HepG2 (cell line): Measurements from ENCODE around the gene WDR18. TPM values are rescaled to one million over a fixed set of nuclear protein-coding genes. Genes with fewer than 3 reads are reported as not detected.

Source experiments
- ATAC-seq: fragments of 200-7000 bp; cut with Tn5 transposase; 3 replicates; pipeline ENCODE4 v1.9.1; 2020; ENCODE audit warnings: mild to moderate bottlenecking, moderate library complexity
- BruUV-seq: library from RNA; stranded (reverse); fragments of 400-500 nt; replicated peaks from 2 replicates; lab custom pipeline; 2021; lab: Mats Ljungman, UMichigan
- CTCF ChIA-PET: fragments of 300-600 bp; formaldehyde crosslinking; extraction: SDS; loops from one replicate; lab custom pipeline; 2021; ENCODE audit warnings: low total read pairs, inconsistent platforms, low intra/inter-chr PET ratio; lab: Yijun Ruan, JAX
- POLR2A ChIA-PET: fragments of 350-600 bp; sonication (Branson Sonifier 250); formaldehyde crosslinking; loops from one replicate; lab custom pipeline; 2020; ENCODE audit warnings: antibody characterized with exemption, inconsistent platforms; lab: Yijun Ruan, JAX
- DNase-seq: peaks from one replicate; pipeline ENCODE4 v3.0.0-alpha.2; 2015; ENCODE audit warnings: low spot score
- FAIRE-seq: peaks from 3 replicates; lab custom pipeline; 2011; peaks lifted over from hg19 to GRCh38; lab: Jason Lieb, UNC
- H2AFZ ChIP-seq: one replicate; pipeline ENCODE4 v1.6.1; 2011; ENCODE audit warnings: low read length, inconsistent platforms
- H3K27ac ChIP-seq: fragments of 300-600 bp; 3 replicates; pipeline ENCODE4 v1.8.0; 2011; ENCODE audit warnings: mixed run types, mild to moderate bottlenecking, mixed read lengths, low read length, inconsistent platforms; ENCODE audit not compliant: insufficient read depth; ENCODE audit errors: extremely low read length
- H3K27me3 ChIP-seq, 2 experiments: fragments of 200-600 bp in 1 of 2; 2 replicates in 1 of 2; 3 replicates in 1 of 2; pipeline versions ENCODE4 v1.6.0 to v1.8.0; 2011; ENCODE audit warnings: low read length in 2 of 2, mild to moderate bottlenecking in 2 of 2, moderate library complexity in 2 of 2, inconsistent platforms in 1 of 2; ENCODE audit not compliant: insufficient read depth in 2 of 2, control insufficient read depth in 1 of 2
- H3K36me3 ChIP-seq, 2 experiments: fragments of 200-600 bp in 1 of 2; replicated peaks in 1 of 2; 2 replicates in 1 of 2; 3 replicates in 1 of 2; pipeline versions ENCODE4 v1.5.1 to v1.8.0; 2011; ENCODE audit warnings: low read length in 2 of 2, inconsistent platforms in 1 of 2; ENCODE audit not compliant: insufficient read depth in 2 of 2, control insufficient read depth in 1 of 2
- H3K4me1 ChIP-seq: 2 replicates; pipeline ENCODE4 v1.5.1; 2012; ENCODE audit warnings: low read length, inconsistent platforms; ENCODE audit not compliant: insufficient read depth
- H3K4me2 ChIP-seq: 2 replicates; pipeline ENCODE4 v1.6.0; 2011; ENCODE audit warnings: low read depth, low read length, inconsistent platforms
- H3K4me3 ChIP-seq, 3 experiments: fragments of 200-600 bp in 1 of 3; sonication (generic), shearing (Covaris generic) in 1 of 3; replicated peaks in 1 of 3; 2 replicates each; pipeline ENCODE4 v1.5.1; 2011 to 2016; ENCODE audit warnings: low read length in 3 of 3, inconsistent platforms in 2 of 3, low read depth in 2 of 3, mild to moderate bottlenecking in 2 of 3, control low read depth in 1 of 3, mixed read lengths in 1 of 3; ENCODE audit not compliant: insufficient read depth in 1 of 3
- H3K79me2 ChIP-seq: one replicate; pipeline ENCODE4 v1.6.1; 2011; ENCODE audit warnings: low read length, inconsistent platforms; ENCODE audit not compliant: insufficient read depth
- H3K9ac ChIP-seq: 2 replicates; pipeline ENCODE4 v1.6.0; 2011; ENCODE audit warnings: mild to moderate bottlenecking, low read depth, low read length, inconsistent platforms; ENCODE audit not compliant: insufficient read depth
- H3K9me3 ChIP-seq: 2 replicates; pipeline ENCODE4 v1.5.1; 2012; ENCODE audit warnings: mild to moderate bottlenecking, low read length
- H4K20me1 ChIP-seq: 2 replicates; pipeline ENCODE4 v1.6.0; 2011; ENCODE audit warnings: inconsistent platforms, mild to moderate bottlenecking, low read length, moderate library complexity; ENCODE audit not compliant: insufficient read depth
- DPF2 ChIP-seq: sonication (generic); formaldehyde crosslinking; IDR thresholded peaks from 2 replicates; pipeline ENCODE4 v1.4.0; 2020; ENCODE audit warnings: mild to moderate bottlenecking, low read depth, missing genetic modification reagents, borderline replicate concordance
- ETV5 ChIP-seq: IDR thresholded peaks from 2 replicates; pipeline ENCODE4 v1.6.1; 2018; ENCODE audit warnings: missing biosample characterization, missing genetic modification reagents, inconsistent platforms, borderline replicate concordance
- MIER3 ChIP-seq: IDR thresholded peaks from 2 replicates; pipeline ENCODE4 v1.6.1; 2016; ENCODE audit warnings: missing compliant biosample characterization, borderline replicate concordance
- PRDM15 ChIP-seq: sonication (generic); formaldehyde crosslinking; IDR thresholded peaks from 2 replicates; pipeline ENCODE4 v1.4.0; 2020; ENCODE audit warnings: missing genetic modification reagents
- ZNF121 ChIP-seq: sonication (generic); formaldehyde crosslinking; IDR thresholded peaks from 2 replicates; pipeline ENCODE4 v1.5.0; 2020; ENCODE audit warnings: mild to moderate bottlenecking, missing genetic modification reagents
- ZNF20 ChIP-seq: sonication (generic); formaldehyde crosslinking; IDR thresholded peaks from 2 replicates; pipeline ENCODE4 v1.4.0; 2020; ENCODE audit warnings: mild to moderate bottlenecking, moderate library complexity, missing genetic modification reagents
- ZNF24 ChIP-seq: fragments of 450-650 bp; IDR thresholded peaks from 2 replicates; pipeline ENCODE4 v1.6.1; 2017; ENCODE audit warnings: antibody characterized with exemption, mild to moderate bottlenecking
- ZNF263 ChIP-seq: sonication (generic); formaldehyde crosslinking; IDR thresholded peaks from 2 replicates; pipeline ENCODE4 v1.4.0; 2020; ENCODE audit warnings: missing genetic modification reagents
- ZNF296 ChIP-seq: sonication (generic); formaldehyde crosslinking; conservative IDR thresholded peaks from 2 replicates; pipeline ENCODE4 v1.5.0; 2020; ENCODE audit warnings: mild to moderate bottlenecking, missing genetic modification reagents
- ZNF383 ChIP-seq: sonication (generic); formaldehyde crosslinking; IDR thresholded peaks from 2 replicates; pipeline ENCODE4 v1.4.0; 2020; ENCODE audit warnings: missing genetic modification reagents, mild to moderate bottlenecking, borderline replicate concordance
- ZNF432 ChIP-seq: sonication (generic); formaldehyde crosslinking; IDR thresholded peaks from 2 replicates; pipeline ENCODE4 v1.5.0; 2020; ENCODE audit warnings: missing genetic modification reagents, mild to moderate bottlenecking, borderline replicate concordance
- ZNF451 ChIP-seq: sonication (generic); formaldehyde crosslinking; IDR thresholded peaks from 2 replicates; pipeline ENCODE4 v1.5.0; 2020; ENCODE audit warnings: mild to moderate bottlenecking, missing genetic modification reagents
- ZNF552 ChIP-seq: sonication (generic); formaldehyde crosslinking; IDR thresholded peaks from 2 replicates; pipeline ENCODE4 v1.9.0; 2022; ENCODE audit warnings: missing genetic modification reagents, mild to moderate bottlenecking, borderline replicate concordance
- WGBS: methylation state at CpG from one replicate; pipeline ENCODE4 v1.1.6; 2017; ENCODE audit warnings: low lambda C conversion rate; 5-methylcytosine and 5-hydroxymethylcytosine counted together
- in situ Hi-C: cut with HindIII; loops from 2 replicates; pipeline ENCODE4 v1.10.0; 2017; ENCODE audit warnings: low pct_unique_long_range_greater_than_20kb; ENCODE audit not compliant: extremely low pct_ligation_motif_present
- intact Hi-C: fragments of 100-400 bp; cut with micrococcal nuclease; formaldehyde crosslinking; loops from one replicate; pipeline ENCODE4 v1.10.0; 2022; ENCODE audit not compliant: unreplicated experiment
- polyA plus RNA-seq, 8 experiments: library from polyadenylated mRNA; depleted of rRNA in 3 of 8; stranded (reverse) in 7 of 8; unstranded in 1 of 8; fragments of >200 nt; fragmentation: Illumina TruSeq in 4 of 8; extraction: Trizol in 4 of 8; gene quantifications; 2 replicates each; pipeline versions ENCODE4 v1.2.1 to v1.2.3, GENCODE V29; 2011 to 2016; ENCODE audit warnings: low read depth in 4 of 8, missing spikeins in 1 of 8, mixed read lengths in 1 of 8; ENCODE audit not compliant: insufficient read depth in 1 of 8
- total RNA-seq, 5 experiments: library from RNA; depleted of rRNA; stranded (reverse); fragments of >200 nt; fragmentation: Illumina TruSeq; extraction: Trizol; gene quantifications; 2 replicates each; pipeline ENCODE4 v1.2.3, GENCODE V29; 2016; ENCODE audit warnings: low read depth in 1 of 5
- TF ChIP-seq, protein P1 (sequence below): sonication (generic); formaldehyde crosslinking; IDR thresholded peaks from 2 replicates; pipeline ENCODE4 v1.4.0; 2020; ENCODE audit warnings: missing genetic modification reagents, mild to moderate bottlenecking, borderline replicate concordance
- TF ChIP-seq, protein P2 (sequence below): sonication (generic); formaldehyde crosslinking; IDR thresholded peaks from 2 replicates; pipeline ENCODE4 v1.4.0; 2020; ENCODE audit warnings: missing genetic modification reagents, borderline replicate concordance

WDR18 gene
- total and polyA plus RNA-seq, 2 of the 13 experiments (the other 11 are each of a cell fraction or from before 2014, with no cell fraction given), result 36.4 to 47.6 TPM

DNA sequence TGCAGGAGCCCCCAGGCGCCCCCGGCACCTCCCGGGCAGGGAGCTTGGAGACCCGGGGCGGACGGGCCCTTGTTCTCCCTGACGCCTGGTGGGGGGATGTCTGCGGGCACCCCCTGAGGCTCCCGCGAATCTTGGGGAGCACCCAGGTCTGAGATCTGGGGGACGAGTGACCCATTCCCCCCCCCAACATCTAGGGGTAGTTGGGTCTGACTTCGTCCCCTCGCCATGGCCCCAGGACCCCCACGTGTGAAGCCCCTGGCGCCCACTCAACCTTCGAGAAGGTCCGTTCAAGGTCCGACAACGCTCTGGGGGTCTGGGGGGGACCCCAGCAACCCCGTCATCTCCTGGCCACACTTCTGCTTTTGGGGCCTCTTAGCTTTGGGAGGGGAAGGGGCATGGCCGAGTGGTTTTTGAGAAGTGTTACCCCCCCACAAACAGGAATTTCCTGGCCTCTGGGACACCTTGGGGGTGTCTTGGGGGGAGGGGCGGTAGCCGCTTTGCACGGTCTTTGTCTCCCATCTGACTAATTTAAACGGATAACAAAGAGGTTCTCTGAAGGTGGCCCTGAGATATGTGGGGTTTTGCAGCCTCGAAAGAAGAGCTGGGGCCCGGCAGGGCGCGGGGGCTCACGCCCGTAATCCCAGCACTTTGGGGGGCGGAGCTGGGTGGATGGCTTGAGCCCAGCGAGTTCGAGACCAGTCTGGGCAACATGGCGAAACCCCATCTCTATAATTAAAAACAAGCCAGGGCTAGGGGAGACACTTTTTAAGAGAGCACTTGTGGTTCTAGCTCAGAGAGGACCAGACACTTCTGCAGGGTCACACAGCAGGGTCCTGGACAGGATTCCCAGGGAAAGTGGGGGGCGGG, 42.9 kb downstream of the WDR18 start:
- Histone ChIP-seq H2AFZ (no peak overlapping the region), H3K27me3 (no peaks in the 10 kb centered on the region; a peak in 1 of 5 replicates), H3K4me1 (peaks cover 18% of the 10 kb centered on the region), H3K9me3 (no peaks in the 10 kb centered on the region), H3K4me3 (peak overlapping the region; percentile 66 to 93 (median 82)), H3K9ac (peak overlapping the region; percentile 89), H3K4me2 (peak overlapping the region; percentile 97), H4K20me1 (0 out of 2 replicates have a peak, but pooled peaks cover 2% of the 10 kb centered on the region), H3K27ac (peak overlapping the region; percentile 78), H3K79me2 (peaks cover 27% of the 10 kb centered on the region), H3K36me3 (peaks cover 6 to 10% of the 10 kb centered on the region in 2 experiments; a peak in 4 of 5 replicates)
- in situ Hi-C loops (no loop called here), intact Hi-C loops (no loop called here)
- TSS peak; percentile 91 for BruUV-seq
- no peak for FAIRE-seq
- POLR2A ChIA-PET, result interaction anchor here (0.9 to 6.7 kb wide), 16 partner anchors 11 to 347 kb away, joined by 3 to 71 read pairs (median 4); partner anchors contain the start of genes ABCA7, ARHGAP45, CIRBP and GPX4
- no peak for DNase-seq
- ATAC-seq, result no peak
- CTCF ChIA-PET, result no interaction called here
- WGBS, result 10% methylated on average over 3 of the region's 36 CpGs
- TF ChIP-seq ZNF432 (no peak), ZNF24 (no peak), ETV5 (CRISPR knock-in tag) (no peak), ZNF121 (no peak), DPF2 (CRISPR knock-in tag) (no peak), ZNF296 (CRISPR knock-in tag) (no peak), ZNF451 (CRISPR knock-in tag) (0 out of 2 replicates have a peak, but pooled peaks have one; percentile 22), ZNF263 (CRISPR knock-in tag) (no peak), MIER3 (CRISPR knock-in tag) (no peak), PRDM15 (no peak), ZNF20 (CRISPR knock-in tag) (0 out of 2 replicates have a peak, but pooled peaks have one; percentile 45), ZNF383 (CRISPR knock-in tag) (no peak), ZNF552 (CRISPR knock-in tag) (no peak)
- TF ChIP-seq, protein P1, sequence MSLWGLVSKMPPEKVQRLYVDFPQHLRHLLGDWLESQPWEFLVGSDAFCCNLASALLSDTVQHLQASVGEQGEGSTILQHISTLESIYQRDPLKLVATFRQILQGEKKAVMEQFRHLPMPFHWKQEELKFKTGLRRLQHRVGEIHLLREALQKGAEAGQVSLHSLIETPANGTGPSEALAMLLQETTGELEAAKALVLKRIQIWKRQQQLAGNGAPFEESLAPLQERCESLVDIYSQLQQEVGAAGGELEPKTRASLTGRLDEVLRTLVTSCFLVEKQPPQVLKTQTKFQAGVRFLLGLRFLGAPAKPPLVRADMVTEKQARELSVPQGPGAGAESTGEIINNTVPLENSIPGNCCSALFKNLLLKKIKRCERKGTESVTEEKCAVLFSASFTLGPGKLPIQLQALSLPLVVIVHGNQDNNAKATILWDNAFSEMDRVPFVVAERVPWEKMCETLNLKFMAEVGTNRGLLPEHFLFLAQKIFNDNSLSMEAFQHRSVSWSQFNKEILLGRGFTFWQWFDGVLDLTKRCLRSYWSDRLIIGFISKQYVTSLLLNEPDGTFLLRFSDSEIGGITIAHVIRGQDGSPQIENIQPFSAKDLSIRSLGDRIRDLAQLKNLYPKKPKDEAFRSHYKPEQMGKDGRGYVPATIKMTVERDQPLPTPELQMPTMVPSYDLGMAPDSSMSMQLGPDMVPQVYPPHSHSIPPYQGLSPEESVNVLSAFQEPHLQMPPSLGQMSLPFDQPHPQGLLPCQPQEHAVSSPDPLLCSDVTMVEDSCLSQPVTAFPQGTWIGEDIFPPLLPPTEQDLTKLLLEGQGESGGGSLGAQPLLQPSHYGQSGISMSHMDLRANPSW, result no peak
- TF ChIP-seq, protein P2, sequence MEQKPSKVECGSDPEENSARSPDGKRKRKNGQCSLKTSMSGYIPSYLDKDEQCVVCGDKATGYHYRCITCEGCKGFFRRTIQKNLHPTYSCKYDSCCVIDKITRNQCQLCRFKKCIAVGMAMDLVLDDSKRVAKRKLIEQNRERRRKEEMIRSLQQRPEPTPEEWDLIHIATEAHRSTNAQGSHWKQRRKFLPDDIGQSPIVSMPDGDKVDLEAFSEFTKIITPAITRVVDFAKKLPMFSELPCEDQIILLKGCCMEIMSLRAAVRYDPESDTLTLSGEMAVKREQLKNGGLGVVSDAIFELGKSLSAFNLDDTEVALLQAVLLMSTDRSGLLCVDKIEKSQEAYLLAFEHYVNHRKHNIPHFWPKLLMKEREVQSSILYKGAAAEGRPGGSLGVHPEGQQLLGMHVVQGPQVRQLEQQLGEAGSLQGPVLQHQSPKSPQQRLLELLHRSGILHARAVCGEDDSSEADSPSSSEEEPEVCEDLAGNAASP, result no peak
